HCT116 (cell line): Measurements from ENCODE around the gene TOB2. TPM values are rescaled to one million over a fixed set of nuclear protein-coding genes. Genes with fewer than 3 reads are reported as not detected.

Experiments
- ATAC-seq: fragments of 200-7000 bp; cut with Tn5 transposase; 2 replicates; pipeline ENCODE4 v1.9.1; 2020; ENCODE audit warnings: mild to moderate bottlenecking, moderate library complexity
- BruUV-seq: library from RNA; stranded (reverse); fragments of 400-500 nt; replicated peaks from 2 replicates; lab custom pipeline; 2021; lab: Mats Ljungman, UMichigan
- CTCF ChIA-PET: fragments of 300-600 bp; sonication (Branson Sonifier 250); formaldehyde crosslinking; loops from one replicate; lab custom pipeline; 2021; ENCODE audit warnings: antibody characterized with exemption; lab: Charles Lee
- POLR2A ChIA-PET: fragments of 300-600, 350-600 bp; sonication (Branson Sonifier 250); formaldehyde crosslinking; loops from one replicate; lab custom pipeline; 2021; ENCODE audit warnings: antibody characterized with exemption; lab: Charles Lee
- RAD21 ChIA-PET, 2 experiments: fragments of 300-600 bp; sonication (Branson Sonifier 250); formaldehyde crosslinking; loops; one replicate each; lab custom pipeline; 2023; ENCODE audit warnings: low total read pairs in 2 of 2; ENCODE audit not compliant: uncharacterized antibody in 2 of 2, unreplicated experiment in 2 of 2, low non-redundant PET in 1 of 2; lab: Charles Lee
- DNase-seq: peaks from one replicate; pipeline ENCODE4 v3.0.0-alpha.2; 2010; ENCODE audit warnings: low read depth, low spot score
- H2AFZ ChIP-seq: fragments of 200-600 bp; shearing (Covaris generic), sonication (generic); 2 replicates; pipeline ENCODE4 v1.6.1; 2017; ENCODE audit warnings: low read depth, mixed run types, mixed read lengths, antibody characterized with exemption, low read length; ENCODE audit not compliant: poor library complexity, severe bottlenecking
- H3K27ac ChIP-seq: 2 replicates; pipeline ENCODE4 v1.5.1; 2012; ENCODE audit warnings: low read depth, low read length
- H3K27me3 ChIP-seq: fragments of 200-600 bp; sonication (generic); 2 replicates; pipeline ENCODE4 v1.6.1; 2016; ENCODE audit warnings: mixed run types, low read length, mixed read lengths; ENCODE audit not compliant: insufficient read depth
- H3K36me3 ChIP-seq, 2 experiments: fragments of 200-500 bp in 1 of 2; fragments of 200-600 bp in 1 of 2; sonication (Bioruptor generic) in 1 of 2; sonication (generic) in 1 of 2; 2 replicates each; pipeline versions ENCODE4 v1.5.1 to v1.6.1; 2014 to 2016; ENCODE audit warnings: low read length in 2 of 2, inconsistent platforms in 1 of 2, mixed read lengths in 1 of 2, mixed run types in 1 of 2; ENCODE audit not compliant: insufficient read depth in 2 of 2, control insufficient read depth in 1 of 2
- H3K4me1 ChIP-seq, 2 experiments: fragments of 200-600 bp in 1 of 2; sonication (generic) in 1 of 2; 2 replicates each; pipeline versions ENCODE4 v1.5.1 to v1.6.1; 2012 to 2017; ENCODE audit warnings: low read length in 2 of 2, inconsistent platforms in 1 of 2, mild to moderate bottlenecking in 1 of 2, mixed read lengths in 1 of 2, mixed run types in 1 of 2, moderate library complexity in 1 of 2; ENCODE audit not compliant: insufficient read depth in 2 of 2, control insufficient read depth in 1 of 2
- H3K4me2 ChIP-seq: fragments of 200-600 bp; sonication (generic); 2 replicates; pipeline ENCODE4 v1.6.1; 2017; ENCODE audit warnings: mixed run types, low read length, mixed read lengths
- H3K4me3 ChIP-seq, 2 experiments: fragments of 200-600 bp in 1 of 2; sonication (generic) in 1 of 2; replicated peaks in 1 of 2; 2 replicates each; pipeline ENCODE4 v1.5.1; 2011 to 2016; ENCODE audit warnings: low read length in 2 of 2, control low read depth in 1 of 2, low read depth in 1 of 2, mild to moderate bottlenecking in 1 of 2, mixed read lengths in 1 of 2, mixed run types in 1 of 2
- H3K79me2 ChIP-seq: fragments of 200-600 bp; sonication (generic); 2 replicates; pipeline ENCODE4 v1.6.1; 2017; ENCODE audit warnings: mild to moderate bottlenecking, mixed run types, low read length, moderate library complexity, mixed read lengths; ENCODE audit not compliant: insufficient read depth
- H3K9ac ChIP-seq: fragments of 200-600 bp; sonication (generic); 2 replicates; pipeline ENCODE4 v1.6.1; 2016; ENCODE audit warnings: low read length, mixed read lengths
- H3K9me2 ChIP-seq: fragments of 200-600 bp; sonication (generic), shearing (Covaris generic); 2 replicates; pipeline ENCODE4 v1.6.1; 2017; ENCODE audit warnings: mixed run types, mild to moderate bottlenecking, moderate library complexity; ENCODE audit not compliant: insufficient read depth
- H3K9me3 ChIP-seq, 2 experiments: fragments of 200-500 bp in 1 of 2; fragments of 200-600 bp in 1 of 2; sonication (Bioruptor generic) in 1 of 2; sonication (generic) in 1 of 2; 2 replicates each; pipeline ENCODE4 v1.6.1; 2014 to 2017; ENCODE audit warnings: low read length in 2 of 2, mixed read lengths in 2 of 2, inconsistent platforms in 1 of 2, low read depth in 1 of 2, mild to moderate bottlenecking in 1 of 2, mixed run types in 1 of 2, moderate library complexity in 1 of 2; ENCODE audit not compliant: control insufficient read depth in 1 of 2, insufficient read depth in 1 of 2
- H4K20me1 ChIP-seq: fragments of 200-600 bp; sonication (generic), shearing (Covaris generic); 2 replicates; pipeline ENCODE4 v1.6.1; 2017; ENCODE audit warnings: mixed run types, mild to moderate bottlenecking, moderate library complexity; ENCODE audit not compliant: insufficient read depth
- ATF3 ChIP-seq: IDR thresholded peaks from 2 replicates; pipeline ENCODE4 v1.6.1; 2012
- CBX3 ChIP-seq: IDR thresholded peaks from 2 replicates; pipeline ENCODE4 v1.6.1; 2012; ENCODE audit warnings: low read depth
- CEBPB ChIP-seq: IDR thresholded peaks from 2 replicates; pipeline ENCODE4 v1.6.1; 2012; ENCODE audit warnings: low read depth
- EGR1 ChIP-seq: IDR thresholded peaks from 2 replicates; pipeline ENCODE4 v1.6.1; 2012; ENCODE audit warnings: low read depth
- ELF1 ChIP-seq: IDR thresholded peaks from 2 replicates; pipeline ENCODE4 v1.6.1; 2012; ENCODE audit warnings: low read depth, borderline replicate concordance
- EZH2 ChIP-seq: fragments of 200-600 bp; sonication (generic); IDR thresholded peaks from 2 replicates; pipeline ENCODE4 v1.6.1; 2017; ENCODE audit warnings: antibody characterized with exemption, mixed run types
- EZH2phosphoT487 ChIP-seq: fragments of 200-600 bp; IDR thresholded peaks from 2 replicates; pipeline ENCODE4 v1.6.1; 2018; ENCODE audit warnings: antibody characterized with exemption, borderline replicate concordance
- FOSL1 ChIP-seq: IDR thresholded peaks from 2 replicates; pipeline ENCODE4 v1.6.1; 2012; ENCODE audit warnings: low read depth
- JUND ChIP-seq: IDR thresholded peaks from 2 replicates; pipeline ENCODE4 v1.6.1; 2012
- POLR2A ChIP-seq: IDR thresholded peaks from 2 replicates; pipeline ENCODE4 v1.7.0; 2011; ENCODE audit warnings: borderline replicate concordance; ENCODE audit not compliant: insufficient read depth, insufficient read length; ENCODE audit errors: extremely low read depth
- RAD21 ChIP-seq: IDR thresholded peaks from 2 replicates; pipeline ENCODE4 v1.6.1; 2012; ENCODE audit warnings: low read depth, mild to moderate bottlenecking
- SRF ChIP-seq: IDR thresholded peaks from 2 replicates; pipeline ENCODE4 v1.6.1; 2012; ENCODE audit warnings: low read depth
- TCF7L2 ChIP-seq: IDR thresholded peaks from 2 replicates; pipeline ENCODE4 v1.7.0; 2011; ENCODE audit warnings: borderline replicate concordance, inconsistent platforms; ENCODE audit not compliant: insufficient read depth, insufficient read length; ENCODE audit errors: extremely low read depth
- YY1 ChIP-seq: IDR thresholded peaks from 2 replicates; pipeline ENCODE4 v1.6.1; 2011; ENCODE audit warnings: low read length, low read depth, moderate library complexity, mild to moderate bottlenecking; ENCODE audit not compliant: insufficient replicate concordance; ENCODE audit errors: extremely low read depth
- ZBTB33 ChIP-seq: IDR thresholded peaks from 2 replicates; pipeline ENCODE4 v1.6.1; 2011; ENCODE audit warnings: mild to moderate bottlenecking, low read length, moderate library complexity; ENCODE audit not compliant: insufficient replicate concordance; ENCODE audit errors: extremely low read depth
- ZFX ChIP-seq: fragments of 450-650 bp; IDR thresholded peaks from 2 replicates; pipeline ENCODE4 v1.6.1; 2017
- intact Hi-C: fragments of 100-400 bp; cut with micrococcal nuclease; formaldehyde crosslinking; loops from 2 replicates; pipeline ENCODE4 v1.10.0; 2022
- total RNA-seq: library from RNA; stranded (reverse); gene quantifications from one replicate; pipeline ENCODE4 v1.2.1, GENCODE V29; 2021; ENCODE audit not compliant: unreplicated experiment
- TF ChIP-seq, protein P1 (sequence below), 3 experiments: fragments of 200-600 bp in 1 of 3; sonication (generic) in 1 of 3; IDR thresholded peaks in 2 of 3; conservative IDR thresholded peaks in 1 of 3; 2 replicates each; pipeline ENCODE4 v1.5.1; 2012 to 2017; ENCODE audit warnings: low read depth in 2 of 3, low read length in 2 of 3, antibody characterized with exemption in 1 of 3, borderline replicate concordance in 1 of 3, control low read depth in 1 of 3, mild to moderate bottlenecking in 1 of 3, mixed read lengths in 1 of 3, mixed run types in 1 of 3, moderate library complexity in 1 of 3; ENCODE audit not compliant: insufficient read depth in 1 of 3
- TF ChIP-seq, protein P2 (sequence below): IDR thresholded peaks from 2 replicates; pipeline ENCODE4 v1.6.1; 2012; ENCODE audit warnings: low read depth

TOB2 gene
- total RNA-seq, 1 experiment from 2014 or later, result 55.2 TPM

- CTCF ChIA-PET, result interaction anchor here (0.6 kb wide), 1 partner anchor 1139 kb away, joined by 3 read pairs; no protein-coding TSS in a partner anchor
- no peaks in the 10 kb centered on the region for H3K9me2 ChIP-seq
- no peak for TF ChIP-seq CBX3
- TF ChIP-seq, protein P1, sequence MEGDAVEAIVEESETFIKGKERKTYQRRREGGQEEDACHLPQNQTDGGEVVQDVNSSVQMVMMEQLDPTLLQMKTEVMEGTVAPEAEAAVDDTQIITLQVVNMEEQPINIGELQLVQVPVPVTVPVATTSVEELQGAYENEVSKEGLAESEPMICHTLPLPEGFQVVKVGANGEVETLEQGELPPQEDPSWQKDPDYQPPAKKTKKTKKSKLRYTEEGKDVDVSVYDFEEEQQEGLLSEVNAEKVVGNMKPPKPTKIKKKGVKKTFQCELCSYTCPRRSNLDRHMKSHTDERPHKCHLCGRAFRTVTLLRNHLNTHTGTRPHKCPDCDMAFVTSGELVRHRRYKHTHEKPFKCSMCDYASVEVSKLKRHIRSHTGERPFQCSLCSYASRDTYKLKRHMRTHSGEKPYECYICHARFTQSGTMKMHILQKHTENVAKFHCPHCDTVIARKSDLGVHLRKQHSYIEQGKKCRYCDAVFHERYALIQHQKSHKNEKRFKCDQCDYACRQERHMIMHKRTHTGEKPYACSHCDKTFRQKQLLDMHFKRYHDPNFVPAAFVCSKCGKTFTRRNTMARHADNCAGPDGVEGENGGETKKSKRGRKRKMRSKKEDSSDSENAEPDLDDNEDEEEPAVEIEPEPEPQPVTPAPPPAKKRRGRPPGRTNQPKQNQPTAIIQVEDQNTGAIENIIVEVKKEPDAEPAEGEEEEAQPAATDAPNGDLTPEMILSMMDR (IDR thresholded peaks at IDR 0.05 in 2 of 3, conservative IDR thresholded peaks at IDR 0.05 in 1 of 3; ENCODE audit: borderline replicate concordance in 1 of 3, insufficient read depth in 1 of 3, low read depth in 2 of 3, low read length in 2 of 3), result no peak
- TF ChIP-seq RAD21, result no peak
- TF ChIP-seq FOSL1, result no peak
- TF ChIP-seq ATF3, result no peak
- no peak for TF ChIP-seq SRF
- TF ChIP-seq TCF7L2, result no peak
- TF ChIP-seq JUND, result no peak
- TF ChIP-seq ELF1, result no peak
- no peak for TF ChIP-seq EZH2phosphoT487
- TF ChIP-seq ZFX, result no peak
- no peak for TF ChIP-seq POLR2A
- TF ChIP-seq EZH2, result no peak
- TF ChIP-seq YY1, result no peak
- TF ChIP-seq, protein P2, sequence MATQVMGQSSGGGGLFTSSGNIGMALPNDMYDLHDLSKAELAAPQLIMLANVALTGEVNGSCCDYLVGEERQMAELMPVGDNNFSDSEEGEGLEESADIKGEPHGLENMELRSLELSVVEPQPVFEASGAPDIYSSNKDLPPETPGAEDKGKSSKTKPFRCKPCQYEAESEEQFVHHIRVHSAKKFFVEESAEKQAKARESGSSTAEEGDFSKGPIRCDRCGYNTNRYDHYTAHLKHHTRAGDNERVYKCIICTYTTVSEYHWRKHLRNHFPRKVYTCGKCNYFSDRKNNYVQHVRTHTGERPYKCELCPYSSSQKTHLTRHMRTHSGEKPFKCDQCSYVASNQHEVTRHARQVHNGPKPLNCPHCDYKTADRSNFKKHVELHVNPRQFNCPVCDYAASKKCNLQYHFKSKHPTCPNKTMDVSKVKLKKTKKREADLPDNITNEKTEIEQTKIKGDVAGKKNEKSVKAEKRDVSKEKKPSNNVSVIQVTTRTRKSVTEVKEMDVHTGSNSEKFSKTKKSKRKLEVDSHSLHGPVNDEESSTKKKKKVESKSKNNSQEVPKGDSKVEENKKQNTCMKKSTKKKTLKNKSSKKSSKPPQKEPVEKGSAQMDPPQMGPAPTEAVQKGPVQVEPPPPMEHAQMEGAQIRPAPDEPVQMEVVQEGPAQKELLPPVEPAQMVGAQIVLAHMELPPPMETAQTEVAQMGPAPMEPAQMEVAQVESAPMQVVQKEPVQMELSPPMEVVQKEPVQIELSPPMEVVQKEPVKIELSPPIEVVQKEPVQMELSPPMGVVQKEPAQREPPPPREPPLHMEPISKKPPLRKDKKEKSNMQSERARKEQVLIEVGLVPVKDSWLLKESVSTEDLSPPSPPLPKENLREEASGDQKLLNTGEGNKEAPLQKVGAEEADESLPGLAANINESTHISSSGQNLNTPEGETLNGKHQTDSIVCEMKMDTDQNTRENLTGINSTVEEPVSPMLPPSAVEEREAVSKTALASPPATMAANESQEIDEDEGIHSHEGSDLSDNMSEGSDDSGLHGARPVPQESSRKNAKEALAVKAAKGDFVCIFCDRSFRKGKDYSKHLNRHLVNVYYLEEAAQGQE, result no peak
- TF ChIP-seq EGR1, result no peak
- no peak for TF ChIP-seq ZBTB33
- no peak for TF ChIP-seq CEBPB
- TF ChIP-seq, all 23 proteins: peak for 0
- POLR2A ChIA-PET, result interaction anchor here (1.5 kb wide), 1 partner anchor 11 kb away, joined by 4 read pairs; no protein-coding TSS in a partner anchor
- Histone ChIP-seq H3K4me2 (no peak overlapping the region), H3K27ac (no peak overlapping the region), H2AFZ (no peak overlapping the region), H3K79me2 (peaks cover 92% of the 10 kb centered on the region), H3K36me3 (peaks cover 0 to 3% of the 10 kb centered on the region in 2 experiments; a peak in 1 of 4 replicates), H4K20me1 (no peaks in the 10 kb centered on the region), H3K4me3 (no peak overlapping the region), H3K9ac (no peak overlapping the region), H3K27me3 (no peaks in the 10 kb centered on the region), H3K9me3 (no peaks in the 10 kb centered on the region), H3K4me1 (peaks cover 4 to 9% of the 10 kb centered on the region in 2 experiments; a peak in 3 of 4 replicates)
- no peak for ATAC-seq
- intact Hi-C loops, result no loop called here
- DNase-seq, result no peak
- no TSS peak for BruUV-seq
- RAD21 ChIA-PET, result no interaction called here
Measured at GRCh38 chr22:41474872-41475451, 28.4 kb upstream of the TOB2 start.
